Keratinocyte (primary cell): ENCODE results near the gene MIPOL1. TPM values are rescaled to one million over a fixed set of nuclear protein-coding genes. Genes with fewer than 3 reads are reported as not detected.

Source experiments
- DNase-seq: peaks from one replicate; pipeline ENCODE4 v3.0.0-alpha.2; 2011; ENCODE audit warnings: low read depth, missing footprints, low spot score
- FAIRE-seq: peaks from 2 replicates; lab custom pipeline; 2011; peaks lifted over from hg19 to GRCh38; lab: Jason Lieb, UNC
- H2AFZ ChIP-seq: 2 replicates; pipeline ENCODE4 v1.6.0; 2012; ENCODE audit warnings: low read length, control low read depth, inconsistent platforms; ENCODE audit not compliant: control insufficient read depth
- H3K27ac ChIP-seq: 2 replicates; pipeline ENCODE4 v1.5.1; 2011; ENCODE audit warnings: low read length; ENCODE audit not compliant: control insufficient read depth, insufficient read depth
- H3K27me3 ChIP-seq: 3 replicates; pipeline ENCODE4 v1.6.0; 2011; ENCODE audit warnings: low read length; ENCODE audit not compliant: control insufficient read depth, insufficient read depth; ENCODE audit errors: extremely low read depth
- H3K36me3 ChIP-seq, 2 experiments: 2 replicates in 1 of 2; 3 replicates in 1 of 2; pipeline ENCODE4 v1.5.1; 2011; ENCODE audit warnings: low read length in 2 of 2, mild to moderate bottlenecking in 1 of 2; ENCODE audit not compliant: control insufficient read depth in 2 of 2, insufficient read depth in 2 of 2; ENCODE audit errors: extremely low read depth in 1 of 2
- H3K4me1 ChIP-seq: 3 replicates; pipeline ENCODE4 v1.5.1; 2011; ENCODE audit warnings: low read length; ENCODE audit not compliant: control insufficient read depth, insufficient read depth; ENCODE audit errors: extremely low read depth
- H3K4me2 ChIP-seq: 3 replicates; pipeline ENCODE4 v1.6.0; 2011; ENCODE audit warnings: low read depth, low read length; ENCODE audit not compliant: control insufficient read depth, insufficient read depth; ENCODE audit errors: extremely low read depth
- H3K4me3 ChIP-seq, 3 experiments: fragments of 200-600 bp in 1 of 3; sonication (generic) in 1 of 3; 2 replicates in 2 of 3; 3 replicates in 1 of 3; pipeline ENCODE4 v1.5.1; 2011 to 2016; ENCODE audit warnings: low read length in 3 of 3, mild to moderate bottlenecking in 3 of 3, control low read depth in 2 of 3, inconsistent platforms in 1 of 3, low read depth in 1 of 3, mixed read lengths in 1 of 3, mixed run types in 1 of 3, moderate library complexity in 1 of 3; ENCODE audit not compliant: control insufficient read depth in 2 of 3, insufficient read depth in 2 of 3; ENCODE audit errors: extremely low read depth in 1 of 3
- H3K79me2 ChIP-seq: 2 replicates; pipeline ENCODE4 v1.6.0; 2012; ENCODE audit warnings: low read length; ENCODE audit not compliant: control insufficient read depth, insufficient read depth
- H3K9ac ChIP-seq: 3 replicates; pipeline ENCODE4 v1.6.0; 2011; ENCODE audit warnings: low read length; ENCODE audit not compliant: control insufficient read depth, insufficient read depth; ENCODE audit errors: extremely low read depth
- H3K9me1 ChIP-seq: 3 replicates; pipeline ENCODE4 v1.6.0; 2011; ENCODE audit warnings: low read length; ENCODE audit not compliant: control insufficient read depth, insufficient read depth; ENCODE audit errors: extremely low read depth
- H3K9me3 ChIP-seq: 2 replicates; pipeline ENCODE4 v1.5.1; 2012; ENCODE audit warnings: low read depth, low read length; ENCODE audit not compliant: control insufficient read depth
- H4K20me1 ChIP-seq: 3 replicates; pipeline ENCODE4 v1.6.0; 2011; ENCODE audit warnings: low read length; ENCODE audit not compliant: control insufficient read depth, insufficient read depth; ENCODE audit errors: extremely low read depth
- EZH2 ChIP-seq: IDR thresholded peaks from one replicate; pipeline ENCODE4 v1.6.1; 2012; ENCODE audit warnings: inconsistent platforms, mild to moderate bottlenecking, low read length, moderate library complexity
- dilution Hi-C: fragments of 300-500 bp; cut with MboI; formaldehyde crosslinking; loops from one replicate; pipeline ENCODE4 v1.7.0; 2020; ENCODE audit warnings: low sequenced_read_pairs; ENCODE audit not compliant: extremely low pct_ligation_motif_present
- polyA plus RNA-seq, 5 experiments: library from polyadenylated mRNA; depleted of rRNA in 3 of 5; stranded (reverse) in 3 of 5; stranded (forward) in 1 of 5; unstranded in 1 of 5; fragments of >200 nt; gene quantifications; 1 replicate in 1 of 5; 2 replicates in 3 of 5; 3 replicates in 1 of 5; pipeline versions ENCODE4 v1.2.1 to v1.2.3, GENCODE V29; 2011 to 2012; ENCODE audit warnings: missing spikeins in 2 of 5, low read depth in 1 of 5, low replicate concordance in 1 of 5
- TF ChIP-seq, protein P1 (sequence below), 3 experiments: IDR thresholded peaks in 1 of 3; conservative IDR thresholded peaks in 1 of 3; optimal IDR thresholded peaks in 1 of 3; 2 replicates in 2 of 3; 3 replicates in 1 of 3; pipeline versions ENCODE3 to v1.5.1; 2011; ENCODE audit warnings: low read length in 3 of 3, mild to moderate bottlenecking in 3 of 3, moderate library complexity in 2 of 3, control low read depth in 1 of 3, inconsistent platforms in 1 of 3; ENCODE audit not compliant: insufficient read depth in 2 of 3; ENCODE audit errors: extremely low read depth in 1 of 3

Gene MIPOL1
- polyA plus RNA-seq, 1 donor (not counting 4 experiments of a cell fraction or from before 2014, with no cell fraction given), result 10.9 TPM

DNA sequence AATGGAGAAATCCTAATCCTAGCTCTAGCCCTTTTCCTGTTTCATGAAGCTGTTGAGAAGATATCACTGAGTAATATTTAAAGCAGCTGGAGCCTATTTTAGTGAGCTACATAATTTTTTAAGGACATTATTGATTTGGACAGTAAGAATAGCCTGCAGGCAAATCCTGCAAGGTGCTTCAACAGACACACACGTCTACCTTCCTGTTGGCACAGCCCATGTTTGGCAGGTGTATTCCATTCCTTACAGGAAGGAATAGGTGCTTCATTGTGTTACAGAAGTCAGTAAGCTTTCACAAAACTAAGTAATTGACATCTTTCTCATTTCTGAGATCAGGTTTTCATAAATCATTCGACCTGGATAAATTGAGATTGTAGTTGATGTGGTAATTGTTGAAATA is 346.7 kb downstream of the MIPOL1 start:
- FAIRE-seq, result no peak
- TF ChIP-seq, protein P1, sequence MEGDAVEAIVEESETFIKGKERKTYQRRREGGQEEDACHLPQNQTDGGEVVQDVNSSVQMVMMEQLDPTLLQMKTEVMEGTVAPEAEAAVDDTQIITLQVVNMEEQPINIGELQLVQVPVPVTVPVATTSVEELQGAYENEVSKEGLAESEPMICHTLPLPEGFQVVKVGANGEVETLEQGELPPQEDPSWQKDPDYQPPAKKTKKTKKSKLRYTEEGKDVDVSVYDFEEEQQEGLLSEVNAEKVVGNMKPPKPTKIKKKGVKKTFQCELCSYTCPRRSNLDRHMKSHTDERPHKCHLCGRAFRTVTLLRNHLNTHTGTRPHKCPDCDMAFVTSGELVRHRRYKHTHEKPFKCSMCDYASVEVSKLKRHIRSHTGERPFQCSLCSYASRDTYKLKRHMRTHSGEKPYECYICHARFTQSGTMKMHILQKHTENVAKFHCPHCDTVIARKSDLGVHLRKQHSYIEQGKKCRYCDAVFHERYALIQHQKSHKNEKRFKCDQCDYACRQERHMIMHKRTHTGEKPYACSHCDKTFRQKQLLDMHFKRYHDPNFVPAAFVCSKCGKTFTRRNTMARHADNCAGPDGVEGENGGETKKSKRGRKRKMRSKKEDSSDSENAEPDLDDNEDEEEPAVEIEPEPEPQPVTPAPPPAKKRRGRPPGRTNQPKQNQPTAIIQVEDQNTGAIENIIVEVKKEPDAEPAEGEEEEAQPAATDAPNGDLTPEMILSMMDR (optimal IDR thresholded peaks at IDR 0.05 in 1 of 3, IDR thresholded peaks at IDR 0.05 in 1 of 3, conservative IDR thresholded peaks at IDR 0.05 in 1 of 3; ENCODE audit: extremely low read depth in 1 of 3, insufficient read depth in 2 of 3, low read length in 3 of 3), result no peak
- TF ChIP-seq EZH2, result no peak
- DNase-seq, result no peak

DNA sequence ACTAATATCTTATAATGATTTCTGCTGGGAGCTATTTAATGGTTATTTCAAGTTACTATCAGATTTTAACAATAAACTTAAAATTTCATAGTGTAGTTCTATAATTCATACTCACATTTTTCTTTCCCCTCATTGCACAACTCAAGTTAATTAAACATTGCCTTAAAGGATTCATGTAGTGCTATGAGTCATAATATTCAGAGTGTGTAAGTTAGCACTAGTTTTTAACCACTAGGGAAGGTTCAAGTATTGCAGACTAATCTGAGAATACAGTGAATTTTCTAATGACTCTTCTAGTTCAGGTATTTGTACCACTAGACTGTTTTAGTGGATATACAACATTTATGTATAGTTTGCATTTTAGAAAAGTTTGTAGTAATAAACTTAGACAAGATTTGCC is 347.4 kb downstream of the MIPOL1 start:
- Histone ChIP-seq H3K4me3 (no peak overlapping the region), H3K4me1 (no peaks in the 10 kb centered on the region), H3K27me3 (no peaks in the 10 kb centered on the region), H3K27ac (no peak overlapping the region), H3K9me3 (no peaks in the 10 kb centered on the region), H3K79me2 (no peaks in the 10 kb centered on the region), H3K9me1 (no peaks in the 10 kb centered on the region), H2AFZ (no peak overlapping the region), H3K4me2 (no peak overlapping the region), H3K36me3 (no peaks in the 10 kb centered on the region), H4K20me1 (no peaks in the 10 kb centered on the region), H3K9ac (no peak overlapping the region)
- dilution Hi-C loops, result no loop called here
- DNase-seq, result no peak
- TF ChIP-seq, protein P1 (optimal IDR thresholded peaks at IDR 0.05 in 1 of 3, IDR thresholded peaks at IDR 0.05 in 1 of 3, conservative IDR thresholded peaks at IDR 0.05 in 1 of 3; ENCODE audit: extremely low read depth in 1 of 3, insufficient read depth in 2 of 3, low read length in 3 of 3), result no peak
- no peak for TF ChIP-seq EZH2
- no peak for FAIRE-seq

More for the DNA sequence above, 346.7 kb downstream of the MIPOL1 start:
- no peaks in the 10 kb centered on the region for H3K9me1 ChIP-seq
- H3K27ac ChIP-seq, result no peak overlapping the region
- H3K9ac ChIP-seq, result no peak overlapping the region
- H3K79me2 ChIP-seq, result no peaks in the 10 kb centered on the region
- no peaks in the 10 kb centered on the region for H3K36me3 ChIP-seq
- dilution Hi-C loops, result no loop called here
- no peaks in the 10 kb centered on the region for H4K20me1 ChIP-seq
- H3K4me3 ChIP-seq, result no peak overlapping the region
- no peaks in the 10 kb centered on the region for H3K9me3 ChIP-seq
- no peak overlapping the region for H2AFZ ChIP-seq
- H3K27me3 ChIP-seq, result no peaks in the 10 kb centered on the region
- no peak overlapping the region for H3K4me2 ChIP-seq
- no peaks in the 10 kb centered on the region for H3K4me1 ChIP-seq
